ENCODE data around the gene IFT74.
"Not testable (repeated sequence)": the region's sequence is repeated elsewhere in the genome, so short reads cannot be mapped to it uniquely, and the experiment has no call there.

IFT74 gene

DNA sequence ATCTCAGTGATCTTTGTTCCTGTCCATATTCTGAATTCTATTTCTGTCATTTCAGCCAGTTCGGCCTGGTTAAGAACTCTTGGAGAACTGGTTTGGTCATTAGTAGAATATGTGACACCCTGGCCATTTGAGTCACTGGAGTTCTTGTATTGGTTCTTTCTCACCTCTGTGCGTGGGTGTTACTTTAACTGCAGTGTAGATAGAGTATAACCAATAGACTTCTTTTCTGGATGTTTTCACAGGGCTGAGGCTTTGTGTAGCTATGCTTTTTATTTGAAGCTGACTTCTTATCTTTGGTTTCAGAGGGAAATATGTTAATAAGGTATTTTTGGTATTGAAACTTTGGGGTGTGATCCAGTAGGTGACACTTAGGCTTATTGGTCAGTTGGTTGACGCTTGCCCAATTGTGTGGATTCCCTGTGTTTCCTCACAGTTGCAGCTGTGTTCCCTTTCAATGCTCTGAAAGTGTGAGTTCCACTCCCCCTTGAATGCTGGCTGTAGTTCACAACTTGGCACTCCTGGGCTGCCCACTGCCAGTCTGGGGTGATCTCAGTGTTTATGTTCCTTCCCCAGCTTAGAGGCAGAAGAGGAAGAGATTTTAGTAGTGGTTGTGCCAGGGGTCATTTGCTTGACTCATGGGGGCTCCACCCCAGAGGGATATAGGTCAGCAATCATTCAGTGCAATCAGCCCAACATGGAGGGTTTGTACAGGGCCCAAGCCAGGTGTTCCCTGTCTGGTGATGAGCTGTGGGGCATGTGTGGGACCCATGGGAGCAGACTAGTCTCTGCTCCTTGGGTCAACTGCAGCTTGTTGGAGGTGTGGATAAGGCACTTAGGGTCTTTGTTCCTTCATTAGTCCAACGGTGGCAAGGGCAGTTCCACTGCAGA lies 117.9 kb downstream of the IFT74 start:
- DNase-seq (ENCODE audit: low read depth): no peak

DNA sequence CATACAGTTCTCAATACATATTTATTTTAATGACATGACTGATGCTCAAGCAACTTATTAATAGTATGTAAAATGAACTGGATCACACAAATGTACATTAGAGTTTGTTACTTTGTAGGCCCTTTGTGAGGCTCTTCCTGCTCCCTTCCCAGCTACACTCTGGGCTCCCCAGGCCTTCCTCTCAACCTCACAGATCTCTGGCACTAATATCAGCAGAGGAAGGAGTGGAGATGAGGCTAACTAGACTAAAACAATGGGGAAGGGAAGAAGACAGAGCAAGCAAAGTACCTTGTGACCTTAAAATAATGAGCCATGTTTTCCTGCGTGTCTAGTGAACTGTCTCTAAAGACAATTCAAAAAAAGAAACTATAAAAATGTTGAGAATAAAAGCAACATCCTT lies 122.5 kb downstream of the IFT74 start:
- DNase-seq (ENCODE audit: low read depth): no peak

DNA sequence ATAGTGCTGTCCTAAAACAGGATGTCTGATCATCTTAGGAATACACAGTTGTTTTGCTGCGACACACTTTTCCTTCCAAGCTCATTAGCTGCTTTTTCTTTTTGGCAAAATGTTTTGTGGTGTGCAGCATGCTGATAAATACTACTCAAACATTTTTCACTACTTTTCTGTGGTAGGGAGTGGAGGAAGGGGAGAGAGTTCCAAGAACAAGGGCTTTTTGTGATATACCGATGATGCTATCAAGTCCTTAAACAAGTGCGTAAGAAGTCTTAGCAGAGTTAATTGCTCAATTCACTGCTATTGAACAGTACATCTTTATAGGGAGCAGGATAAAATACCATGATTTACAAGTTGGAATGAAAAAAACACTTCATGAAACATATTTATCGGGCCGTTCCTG lies 129.2 kb downstream of the IFT74 start:
- DNase-seq (ENCODE audit: low read depth): no peak

DNA sequence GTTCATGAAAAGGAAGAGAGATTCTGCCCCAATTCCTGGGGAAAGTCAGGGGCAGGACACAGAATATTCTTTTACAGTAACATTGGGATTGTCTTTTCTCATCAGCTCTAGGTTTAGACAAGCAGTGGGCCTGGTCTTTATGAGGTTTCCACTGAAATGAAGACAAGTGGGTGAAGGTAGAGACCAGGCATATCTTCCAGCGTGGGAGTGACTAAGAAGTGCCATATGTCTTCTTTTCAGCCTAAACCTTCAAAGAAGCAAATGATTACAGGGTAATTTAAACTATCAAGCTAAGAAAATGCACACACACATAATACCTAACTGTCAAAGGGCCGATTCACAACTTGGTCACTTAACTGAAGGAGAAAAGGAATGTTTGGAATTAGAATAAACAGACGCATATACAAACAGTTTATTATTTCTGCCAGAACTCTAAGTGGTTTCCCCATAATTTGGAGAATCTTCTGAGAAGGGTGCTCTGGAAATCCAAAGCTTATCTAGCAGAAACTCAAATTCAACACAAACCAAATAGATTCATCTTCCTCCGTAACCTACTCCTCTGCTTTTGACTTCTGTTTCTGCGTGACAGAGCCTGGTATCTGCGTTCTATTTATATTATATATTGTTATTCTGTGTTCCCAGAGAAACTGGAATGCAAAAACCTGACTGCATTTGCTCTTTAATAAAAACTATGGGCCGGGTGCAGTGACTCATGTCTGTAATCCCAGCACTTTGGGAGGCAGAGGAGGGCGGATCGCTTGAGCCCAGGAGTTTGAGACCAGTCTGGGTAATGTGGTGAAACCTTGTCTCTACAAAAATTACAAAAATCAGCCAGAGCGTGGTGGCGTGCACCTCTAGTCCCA lies 130.8 kb downstream of the IFT74 start:
- no peak for DNase-seq (ENCODE audit: low read depth)

GRCh38 chr9:27088981-27089380 lies 132.8 kb downstream of the IFT74 start:
- no peak for DNase-seq (ENCODE audit: low read depth)

- DNase-seq (ENCODE audit: low read depth): no peak
These were observed 133.5 kb downstream of the IFT74 start for GRCh38 chr9:27089706-27090105.

- no peak for DNase-seq (ENCODE audit: low read depth)
These were observed 134.0 kb downstream of the IFT74 start for GRCh38 chr9:27090231-27090630.

- no peak for DNase-seq (ENCODE audit: low read depth)
These were observed 134.5 kb downstream of the IFT74 start for GRCh38 chr9:27090711-27091110.

DNA sequence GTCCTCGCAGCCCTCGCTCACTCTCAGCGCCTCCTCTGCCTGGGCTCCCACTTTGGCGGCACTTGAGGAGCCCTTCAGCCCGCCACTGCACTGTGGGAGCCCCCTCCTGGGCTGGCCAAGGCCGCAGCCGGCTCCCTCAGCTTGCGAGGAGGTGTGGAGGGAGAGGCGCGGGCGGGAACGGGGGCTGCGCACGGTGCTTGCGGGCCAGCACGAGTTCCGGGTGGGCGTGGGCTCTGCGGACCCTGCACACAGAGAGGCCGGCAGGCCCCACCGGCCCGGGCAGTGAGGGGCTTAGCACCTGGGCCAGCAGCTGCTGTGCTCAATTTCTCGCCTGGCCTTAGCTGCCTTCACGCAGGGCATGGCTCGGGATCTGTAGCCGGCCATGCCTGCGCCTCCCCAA lies 136.3 kb downstream of the IFT74 start:
- not testable (repeated sequence) for DNase-seq (ENCODE audit: low read depth)

- DNase-seq (ENCODE audit: low read depth): not testable (repeated sequence)
These were observed 137.3 kb downstream of the IFT74 start for GRCh38 chr9:27093384-27094067.

DNA sequence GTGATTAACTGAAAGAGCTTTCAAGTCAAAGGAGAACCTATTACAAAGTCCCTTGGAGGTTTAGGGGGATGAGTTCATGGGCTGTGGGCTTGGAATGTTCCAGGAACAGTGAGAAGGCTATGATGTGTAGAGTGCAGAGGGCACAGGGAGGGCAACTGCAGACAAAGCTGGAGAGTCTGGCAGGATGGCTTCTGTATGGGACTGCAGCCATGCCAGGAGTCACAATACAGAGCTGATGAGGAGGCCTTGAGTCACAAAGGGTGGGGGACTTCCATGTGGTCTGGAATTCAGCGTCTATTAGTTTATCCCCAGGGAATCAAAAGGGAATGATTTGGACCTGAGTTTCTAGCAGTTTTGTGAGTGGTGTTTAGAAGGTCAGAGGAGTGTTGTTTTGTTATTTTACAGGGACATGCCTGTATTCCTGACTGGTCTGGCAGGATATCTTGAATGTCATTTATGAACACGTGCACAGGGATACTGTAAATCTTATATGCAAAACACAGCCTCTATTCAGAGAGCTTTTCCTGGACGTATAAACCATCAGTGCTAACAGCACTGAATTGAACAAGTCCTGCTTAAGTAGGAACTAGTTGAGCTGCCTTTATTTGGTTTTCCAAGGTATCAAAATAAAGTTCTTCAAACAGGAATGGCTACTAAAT lies 138.6 kb downstream of the IFT74 start:
- DNase-seq (ENCODE audit: low read depth): no peak

DNA sequence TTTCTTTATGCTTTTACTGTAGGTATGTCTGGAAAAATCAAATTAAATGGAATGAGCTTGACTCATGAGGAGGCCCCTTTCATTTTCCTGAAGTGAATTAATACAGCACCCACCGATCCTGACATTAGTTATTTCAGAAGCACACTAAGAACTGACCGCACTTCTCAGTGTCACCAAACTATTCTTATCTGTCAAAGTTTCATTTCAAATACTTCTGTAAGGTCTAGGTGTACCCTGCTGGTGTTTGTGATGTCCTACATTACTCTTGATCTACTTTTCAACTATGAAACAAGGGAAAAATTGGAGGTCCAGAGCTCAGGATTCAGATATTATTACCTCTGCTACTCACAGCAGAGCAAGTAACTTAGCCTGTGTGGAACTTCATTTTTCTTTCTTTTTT lies 151.0 kb downstream of the IFT74 start:
- DNase-seq (ENCODE audit: low read depth): no peak

- DNase-seq (ENCODE audit: low read depth): no peak
These were observed 152.8 kb downstream of the IFT74 start, which contains the start of gene TEK for GRCh38 chr9:27108981-27109541. Gene TEK (plus strand): TSS chr9:27109225. CDS start chr9:27109591, 366 bp downstream.

GRCh38 chr9:27109621-27110020 lies 153.4 kb downstream of the IFT74 start:
- no peak for DNase-seq (ENCODE audit: low read depth)

GRCh38 chr9:27110181-27110580 lies 154.0 kb downstream of the IFT74 start:
- DNase-seq (ENCODE audit: low read depth): no peak

- DNase-seq (ENCODE audit: low read depth): no peak
These were observed 156.0 kb downstream of the IFT74 start for GRCh38 chr9:27112235-27112634.

Data from stimulated activated CD8-positive, alpha-beta memory T cell treated with anti-CD3 and anti-CD28 coated beads, Interleukin-12 subunit alpha, Interleukin-12 subunit beta, amount 100 ng/mL, for 1 hour (primary cell).